Jurkat, Clone E6-1 (cell line): ENCODE data around the gene FAAP20.

Experiments used
- DNase-seq: peaks from one replicate; pipeline ENCODE4 v3.0.0-alpha.2; 2011; ENCODE audit warnings: low read depth, low spot score
- H3K4me3 ChIP-seq: 2 replicates; pipeline ENCODE4 v1.5.1; 2011; ENCODE audit warnings: mild to moderate bottlenecking, low read length, control low read depth, moderate library complexity

Gene FAAP20

GRCh38 chr1:2184934-2185333 lies 9.6 kb downstream of the FAAP20 start:
- no peak overlapping the region for H3K4me3 ChIP-seq
- DNase-seq = no peak

GRCh38 chr1:2184531-2184930 lies 10.0 kb downstream of the FAAP20 start:
- no peak for DNase-seq
- H3K4me3 ChIP-seq = no peak overlapping the region

GRCh38 chr1:2183937-2184334 lies 10.6 kb downstream of the FAAP20 start:
- no peak for DNase-seq
- H3K4me3 ChIP-seq = no peak overlapping the region

- no peak overlapping the region for H3K4me3 ChIP-seq
- no peak for DNase-seq
Measured at GRCh38 chr1:2182376-2182775, 12.2 kb downstream of the FAAP20 start.

GRCh38 chr1:2181752-2182151 lies 12.8 kb downstream of the FAAP20 start:
- no peak overlapping the region for H3K4me3 ChIP-seq
- no peak for DNase-seq

- no peak for DNase-seq
- no peak overlapping the region for H3K4me3 ChIP-seq
Measured at GRCh38 chr1:2181271-2181670, 13.3 kb downstream of the FAAP20 start.

GRCh38 chr1:2180297-2181245 lies 14.0 kb downstream of the FAAP20 start:
- DNase-seq = no peak
- no peak overlapping the region for H3K4me3 ChIP-seq

GRCh38 chr1:2179283-2180013 lies 15.1 kb downstream of the FAAP20 start:
- no peak overlapping the region for H3K4me3 ChIP-seq
- no peak for DNase-seq

- DNase-seq = no peak
- H3K4me3 ChIP-seq = no peak overlapping the region
Measured at GRCh38 chr1:2178875-2179274, 15.7 kb downstream of the FAAP20 start.

GRCh38 chr1:2177946-2178538 lies 16.5 kb downstream of the FAAP20 start:
- no peak for DNase-seq
- no peak overlapping the region for H3K4me3 ChIP-seq

- no peak overlapping the region for H3K4me3 ChIP-seq
- no peak for DNase-seq
Measured at GRCh38 chr1:2177541-2177940, 17.0 kb downstream of the FAAP20 start.

- no peak for DNase-seq
- H3K4me3 ChIP-seq = no peak overlapping the region
Measured at GRCh38 chr1:2176615-2177014, 18.0 kb downstream of the FAAP20 start.

- no peak for DNase-seq
- H3K4me3 ChIP-seq = no peak overlapping the region
Measured at GRCh38 chr1:2175681-2176454, 18.7 kb downstream of the FAAP20 start.

- H3K4me3 ChIP-seq = no peak overlapping the region
- no peak for DNase-seq
Measured at GRCh38 chr1:2175055-2175414, 19.5 kb downstream of the FAAP20 start.

- no peak overlapping the region for H3K4me3 ChIP-seq
- DNase-seq = peak; percentile 32
Measured at GRCh38 chr1:2174348-2175054, 20.1 kb downstream of the FAAP20 start.

- H3K4me3 ChIP-seq = no peak overlapping the region
Measured at GRCh38 chr1:2173546-2174347, 20.8 kb downstream of the FAAP20 start.

GRCh38 chr1:2172551-2173146 lies 21.9 kb downstream of the FAAP20 start:
- no peak overlapping the region for H3K4me3 ChIP-seq
- no peak for DNase-seq

More at GRCh38 chr1:2173546-2174347, 20.8 kb downstream of the FAAP20 start:
- DNase-seq = no peak

GRCh38 chr1:2172012-2172411 lies 22.6 kb downstream of the FAAP20 start:
- H3K4me3 ChIP-seq = no peak overlapping the region
- no peak for DNase-seq
